GM13976 (cell line): ENCODE data around the gene INIP.
A peak's percentile ranks its signal among the peaks of the same experiment; 100 is the strongest.

Experiments used
- DNase-seq: peaks from one replicate; pipeline ENCODE4 v3.0.0; 2012; ENCODE audit warnings: low spot score
- in situ Hi-C: fragments of 300-500 bp; cut with MboI; formaldehyde crosslinking; loops from one replicate; pipeline ENCODE4 v1.12.0; 2022; ENCODE audit warnings: low sequenced_read_pairs, mixed read lengths, inconsistent platforms; ENCODE audit not compliant: unreplicated experiment
- TF ChIP-seq, protein P1 (sequence below): IDR thresholded peaks from 2 replicates; pipeline ENCODE4 v1.5.1; 2012; ENCODE audit warnings: borderline replicate concordance, mild to moderate bottlenecking; ENCODE audit not compliant: insufficient read depth; ENCODE audit errors: extremely low read depth, missing control alignments, control extremely low read depth

The INIP gene

DNA sequence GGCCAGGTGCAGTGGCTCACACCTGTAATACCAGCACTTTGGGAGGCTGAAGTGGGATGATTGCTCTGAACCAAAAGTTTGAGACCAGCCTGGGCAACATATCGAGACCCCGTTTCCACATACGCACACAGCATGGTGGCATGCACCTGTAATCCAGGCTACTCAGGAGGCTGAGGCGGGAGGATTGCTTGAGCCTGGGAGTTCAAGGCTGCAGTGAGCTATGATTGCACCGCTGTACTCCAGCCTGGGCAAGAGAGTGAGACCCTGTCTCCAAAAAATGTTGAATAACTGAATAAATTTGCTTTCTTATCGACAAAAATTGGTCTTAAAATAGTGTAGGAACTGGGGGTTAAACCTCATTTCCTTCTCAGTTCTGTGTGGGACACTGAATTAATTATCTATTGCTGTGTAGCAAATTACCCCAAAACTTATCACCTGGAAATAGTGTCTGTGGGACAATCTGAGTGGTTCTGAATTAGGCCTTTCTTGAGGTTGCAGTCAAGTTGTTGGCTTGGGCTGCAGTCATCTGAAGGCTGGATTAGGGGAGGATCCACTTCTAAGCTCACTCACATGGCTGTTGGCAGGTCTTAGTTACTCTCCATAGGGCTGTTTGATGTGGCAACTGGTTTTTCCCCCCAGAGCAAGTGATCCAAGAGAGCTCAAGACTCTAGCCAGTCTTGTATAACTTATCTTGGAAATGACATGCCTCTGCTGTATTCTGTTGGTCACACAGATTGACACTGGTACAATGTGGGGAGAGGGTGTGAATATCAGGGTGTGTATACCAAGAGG lies 34.6 kb upstream of the INIP start:
- in situ Hi-C loops, result no loop called here
- DNase-seq, result no peak
- TF ChIP-seq, protein P1, sequence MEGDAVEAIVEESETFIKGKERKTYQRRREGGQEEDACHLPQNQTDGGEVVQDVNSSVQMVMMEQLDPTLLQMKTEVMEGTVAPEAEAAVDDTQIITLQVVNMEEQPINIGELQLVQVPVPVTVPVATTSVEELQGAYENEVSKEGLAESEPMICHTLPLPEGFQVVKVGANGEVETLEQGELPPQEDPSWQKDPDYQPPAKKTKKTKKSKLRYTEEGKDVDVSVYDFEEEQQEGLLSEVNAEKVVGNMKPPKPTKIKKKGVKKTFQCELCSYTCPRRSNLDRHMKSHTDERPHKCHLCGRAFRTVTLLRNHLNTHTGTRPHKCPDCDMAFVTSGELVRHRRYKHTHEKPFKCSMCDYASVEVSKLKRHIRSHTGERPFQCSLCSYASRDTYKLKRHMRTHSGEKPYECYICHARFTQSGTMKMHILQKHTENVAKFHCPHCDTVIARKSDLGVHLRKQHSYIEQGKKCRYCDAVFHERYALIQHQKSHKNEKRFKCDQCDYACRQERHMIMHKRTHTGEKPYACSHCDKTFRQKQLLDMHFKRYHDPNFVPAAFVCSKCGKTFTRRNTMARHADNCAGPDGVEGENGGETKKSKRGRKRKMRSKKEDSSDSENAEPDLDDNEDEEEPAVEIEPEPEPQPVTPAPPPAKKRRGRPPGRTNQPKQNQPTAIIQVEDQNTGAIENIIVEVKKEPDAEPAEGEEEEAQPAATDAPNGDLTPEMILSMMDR, result no peak

DNA sequence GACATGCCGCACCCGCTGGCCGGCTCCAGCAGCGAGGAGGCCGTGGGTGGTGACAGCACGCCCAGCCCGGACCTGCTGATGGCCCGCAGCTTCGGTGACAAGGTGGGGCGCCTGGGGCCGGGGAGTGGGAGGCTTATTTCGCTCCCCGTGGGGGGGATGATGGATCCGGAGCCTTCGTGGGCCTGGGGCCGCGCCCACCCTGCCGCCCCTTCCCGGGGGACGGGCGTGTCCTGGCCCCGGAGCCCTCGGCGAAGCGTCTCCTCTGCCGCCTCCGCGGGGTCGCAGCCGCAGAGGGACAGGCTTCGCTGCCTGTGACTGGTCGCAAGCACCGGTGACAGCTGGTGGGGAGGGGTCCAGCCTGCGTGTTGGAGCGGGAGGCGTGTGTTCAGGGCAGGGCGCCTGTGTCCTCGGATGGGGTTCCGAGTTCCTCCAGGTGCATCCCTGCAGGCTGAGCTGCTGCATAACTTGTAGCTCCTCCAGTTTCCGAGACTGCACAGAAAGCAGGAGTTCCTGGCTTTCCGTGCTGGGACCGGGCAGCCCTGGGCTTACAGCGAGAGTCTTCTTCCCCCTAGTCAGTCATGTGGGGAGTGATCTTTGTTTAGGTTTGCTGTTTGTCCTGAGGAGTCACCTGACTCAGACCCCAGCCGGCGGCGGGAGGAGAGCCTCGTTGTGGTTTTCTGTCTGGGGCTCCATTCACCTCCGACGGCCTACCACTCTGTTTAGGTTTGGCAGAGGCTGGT lies 33.3 kb upstream of the INIP start:
- TF ChIP-seq, protein P1, result no peak
- in situ Hi-C loops, result no loop called here
- peak; percentile 68 for DNase-seq

DNA sequence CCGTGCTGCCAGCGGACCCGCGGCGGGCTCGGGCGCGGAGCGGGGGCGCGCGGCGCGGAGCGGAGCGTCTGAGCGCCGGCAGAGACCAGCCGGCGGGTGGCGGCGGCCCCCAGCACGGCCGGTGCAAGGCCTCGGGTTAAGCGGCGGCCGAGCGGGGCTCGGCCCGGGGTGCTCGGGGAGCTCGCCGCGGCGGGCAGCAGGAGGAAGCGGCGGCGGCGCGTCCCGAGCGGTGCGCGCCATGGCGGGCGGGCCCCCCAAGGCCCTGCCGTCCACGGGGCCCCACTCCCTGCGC lies 32.8 kb upstream of the INIP start:
- TF ChIP-seq, protein P1, result no peak
- no peak for DNase-seq
- in situ Hi-C loops, result no loop called here

DNA sequence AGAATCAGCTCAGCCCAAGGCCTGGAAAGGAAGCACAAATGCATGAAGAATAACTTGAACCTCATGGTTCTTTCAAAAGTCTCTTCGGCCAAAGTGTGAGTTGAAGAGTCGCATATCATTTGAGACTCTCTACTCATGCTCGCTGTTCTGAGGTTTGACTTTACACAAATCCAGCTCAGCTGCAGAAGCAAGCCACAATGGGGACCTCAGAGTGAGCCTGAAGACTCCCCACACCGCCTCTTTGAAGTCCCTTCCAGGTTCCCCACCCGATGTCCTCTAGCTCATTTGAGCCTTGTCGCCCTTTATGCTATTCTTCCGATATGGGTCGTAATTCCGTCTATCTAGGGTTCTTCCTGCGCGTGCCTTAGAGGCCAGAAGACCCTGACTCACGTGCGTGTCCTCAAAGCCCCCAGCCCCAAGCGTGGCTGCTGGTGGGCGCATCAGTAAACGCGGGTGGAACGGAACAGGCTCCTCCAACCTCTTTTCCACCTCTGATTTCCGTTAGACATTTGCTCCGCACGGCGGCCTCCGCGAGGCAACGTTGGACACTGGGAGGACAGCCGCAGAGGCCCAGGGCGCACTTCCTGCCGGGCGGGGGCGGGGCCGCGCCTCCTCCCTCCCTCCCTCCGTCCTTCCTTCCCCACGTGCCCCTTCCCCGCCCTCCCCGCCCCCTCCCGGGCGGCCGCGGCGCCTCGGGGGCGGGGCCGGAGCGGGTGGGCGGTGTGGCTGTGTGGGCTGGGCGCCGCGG lies 32.3 kb upstream of the INIP start, which contains the start of gene SNX30:
Gene SNX30 (plus strand): TSS at position 745 of the 748 bp plus-strand sequence. CDS start 242 bp downstream, outside the sequence.
- peak; percentile 92 for DNase-seq

DNA sequence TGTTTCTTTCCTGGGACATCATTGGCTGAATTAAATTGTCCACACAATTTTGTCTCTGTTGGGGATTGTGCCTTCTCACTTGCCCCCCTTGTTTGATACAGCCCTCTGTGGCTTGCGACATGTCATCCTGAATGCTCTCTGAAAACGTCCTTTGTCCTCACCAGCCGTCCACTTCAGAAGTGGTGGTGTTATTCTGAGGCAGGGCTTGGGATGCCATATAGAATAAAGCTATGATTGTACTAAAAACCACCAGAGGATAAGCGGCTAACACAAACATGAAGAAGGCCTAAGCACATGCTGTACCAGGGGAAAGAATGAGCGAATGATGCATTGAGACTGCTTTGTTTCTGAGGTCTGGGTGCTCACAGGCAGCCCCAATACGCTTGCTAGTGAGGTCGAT lies 29.2 kb upstream of the INIP start:
- in situ Hi-C loops, result no loop called here
- TF ChIP-seq, protein P1, result no peak
- DNase-seq, result no peak

More for the DNA sequence above, 32.3 kb upstream of the INIP start, which contains the start of gene SNX30:
- TF ChIP-seq, protein P1, result no peak
- in situ Hi-C loops, result no loop called here

DNA sequence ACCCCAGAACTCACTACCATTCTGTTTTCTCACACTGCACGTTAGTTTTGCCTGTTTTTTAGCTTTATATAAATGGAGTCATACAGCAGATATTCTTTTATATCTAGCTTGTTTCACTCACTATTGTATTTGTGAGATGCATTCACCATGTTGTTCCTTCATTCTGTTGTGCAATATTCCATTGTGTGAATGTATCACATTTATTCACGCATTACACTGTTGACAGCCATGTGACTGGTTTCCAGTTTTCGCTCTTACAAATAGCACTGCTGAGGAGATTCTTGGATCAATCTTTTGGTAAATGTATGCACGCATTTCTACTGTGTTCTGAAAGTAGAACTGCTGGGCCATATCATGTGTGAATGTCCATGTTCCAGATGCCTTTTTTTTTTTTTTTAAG lies 26.3 kb upstream of the INIP start:
- in situ Hi-C loops, result no loop called here
- TF ChIP-seq, protein P1, result no peak
- DNase-seq, result no peak
